HG02642 (cell line): ENCODE data around the gene VASH1.

Experiments used
- ATAC-seq: cut with Tn5 transposase; IDR thresholded peaks from one replicate; pipeline ENCODE4 v1.9.1; 2021; ENCODE audit warnings: mild to moderate bottlenecking; ENCODE audit not compliant: unreplicated experiment, poor library complexity

The VASH1 gene

DNA sequence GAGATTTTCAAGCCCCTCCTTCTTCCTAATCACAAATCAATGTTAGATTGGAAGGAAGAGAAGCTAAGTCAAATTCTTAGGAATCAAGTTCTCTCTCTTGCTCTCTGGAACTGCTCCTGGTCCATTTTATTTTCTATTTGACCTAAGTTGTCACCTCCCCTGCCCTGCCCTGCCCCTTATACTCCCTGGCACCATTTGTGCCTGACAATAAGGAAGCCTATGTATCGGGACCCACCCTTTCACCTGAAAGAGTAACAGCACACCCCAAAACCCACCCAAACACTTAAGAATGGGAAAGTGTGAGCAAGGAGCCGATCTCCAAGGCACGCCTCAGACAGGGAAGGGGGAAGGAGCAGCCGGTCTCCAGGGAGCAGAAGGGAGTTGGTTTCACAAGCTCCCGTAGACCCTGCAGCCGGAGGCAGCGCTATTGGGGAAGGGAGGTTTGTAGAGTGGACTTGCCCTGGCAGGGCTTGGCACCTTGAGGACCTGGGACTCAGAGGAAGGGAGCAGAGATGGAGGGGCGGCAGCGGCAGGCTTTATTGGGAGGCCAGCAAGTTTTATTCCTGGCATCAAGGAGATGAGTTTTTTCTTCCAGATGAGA, 66.5 kb downstream of the VASH1 start:
- ATAC-seq = no peak

DNA sequence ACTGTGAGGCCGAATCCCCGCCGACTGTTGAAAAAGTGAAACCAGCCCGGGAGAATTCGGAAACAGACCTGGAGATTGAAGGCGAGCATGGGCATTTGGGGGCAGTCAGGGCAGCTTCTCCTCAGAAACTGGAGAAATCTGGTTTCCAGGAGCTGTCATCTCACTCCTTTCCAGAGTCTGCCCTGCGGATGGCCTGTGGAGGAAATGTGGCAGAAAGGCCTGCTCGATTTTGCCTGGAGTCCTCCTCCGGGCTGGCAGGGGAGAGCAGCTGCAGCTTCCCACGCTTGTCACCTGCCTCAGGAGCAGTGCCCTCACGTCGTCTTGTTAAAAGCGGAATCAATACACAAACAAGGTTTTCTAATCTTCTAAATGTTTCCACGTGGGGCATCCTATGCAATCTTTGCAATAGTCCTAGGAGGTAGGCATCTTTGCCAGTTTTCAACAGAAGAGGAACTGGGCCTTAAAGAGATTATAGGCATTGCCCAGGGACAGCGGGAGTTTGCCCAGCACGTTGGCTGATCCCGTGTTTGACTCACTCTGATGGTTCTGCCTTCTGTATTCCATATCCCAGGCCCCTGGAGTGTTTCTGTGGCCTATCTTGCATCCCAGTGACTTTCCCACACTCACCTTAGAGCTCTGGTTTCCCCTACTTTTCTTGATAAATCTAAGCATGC, 67.2 kb downstream of the VASH1 start:
- no peak for ATAC-seq

- no peak for ATAC-seq
Measured at GRCh38 chr14:76829013-76829365, 67.7 kb downstream of the VASH1 start.

DNA sequence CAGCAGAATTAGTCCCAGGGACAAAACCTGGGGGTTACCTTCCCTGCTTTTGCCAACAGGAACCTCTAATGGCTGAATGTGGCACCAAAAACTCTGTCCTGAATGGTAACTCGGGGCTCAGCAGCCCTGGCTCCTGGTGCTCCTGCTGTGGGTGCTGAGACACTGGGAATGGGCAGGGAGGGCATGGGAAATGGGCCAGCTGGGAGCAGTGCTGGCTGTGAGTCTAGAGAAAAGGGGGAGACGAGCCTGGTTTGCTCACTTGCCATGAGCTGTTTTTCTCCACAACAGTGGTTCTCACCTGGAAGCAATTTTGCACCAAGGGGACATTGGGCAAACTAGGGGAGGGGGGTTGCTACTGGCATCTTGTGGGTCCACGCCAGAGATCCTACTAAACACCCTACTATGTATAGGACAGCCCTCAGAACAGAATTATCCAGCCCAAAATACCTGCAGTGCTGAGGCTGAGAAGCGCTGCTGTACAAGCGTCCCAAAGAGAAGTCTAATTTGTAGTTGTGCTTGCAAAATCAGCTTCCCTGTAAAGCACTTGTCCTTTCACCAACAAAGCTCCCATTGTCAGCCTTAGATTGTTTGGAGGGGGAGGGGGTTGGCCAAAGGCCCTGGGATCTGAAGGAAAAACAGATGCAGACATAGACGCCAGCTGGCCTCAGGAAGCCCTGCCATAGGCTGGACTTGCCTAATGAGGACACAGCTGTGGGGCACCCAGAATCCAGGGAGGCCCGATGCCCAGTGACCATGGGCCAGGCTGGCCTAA, 68.6 kb downstream of the VASH1 start:
- ATAC-seq = no peak

GRCh38 chr14:76830556-76830955, 69.3 kb downstream of the VASH1 start:
- ATAC-seq = no peak

- ATAC-seq = no peak
Measured at GRCh38 chr14:76832503-76832988, 71.3 kb downstream of the VASH1 start.
